ENCODE measurements around the gene ADIPOQ. TPM values are rescaled to one million over a fixed set of nuclear protein-coding genes. Genes with fewer than 3 reads are reported as not detected.

Gene ADIPOQ
- polyA plus RNA-seq, 1 donor (not counting 4 experiments of a cell fraction or from before 2014, with no cell fraction given) = not detected

- dilution Hi-C loops (cut with MboI; ENCODE audit: extremely low pct_ligation_motif_present, low sequenced_read_pairs) = no loop called here
- no peak for TF ChIP-seq CTCF (optimal IDR thresholded peaks at IDR 0.05 in 1 of 3, IDR thresholded peaks at IDR 0.05 in 1 of 3, conservative IDR thresholded peaks at IDR 0.05 in 1 of 3; ENCODE audit: extremely low read depth in 1 of 3, insufficient read depth in 2 of 3, low read length in 3 of 3)
- no peak for TF ChIP-seq EZH2 (IDR thresholded peaks at IDR 0.05; ENCODE audit: low read length)
- Histone ChIP-seq H2AFZ (ENCODE audit: control insufficient read depth, low read length) (no peak overlapping the region), H3K36me3 (ENCODE audit: control insufficient read depth in 2 of 2, extremely low read depth in 1 of 2, insufficient read depth in 2 of 2, low read length in 2 of 2) (no peaks in the 10 kb centered on the region), H3K9ac (ENCODE audit: control insufficient read depth, extremely low read depth, insufficient read depth, low read length) (no peak overlapping the region), H3K27ac (ENCODE audit: control insufficient read depth, insufficient read depth, low read length) (no peak overlapping the region), H3K4me2 (ENCODE audit: control insufficient read depth, extremely low read depth, insufficient read depth, low read depth, low read length) (no peak overlapping the region), H4K20me1 (ENCODE audit: control insufficient read depth, extremely low read depth, insufficient read depth, low read length) (no peaks in the 10 kb centered on the region), H3K4me1 (ENCODE audit: control insufficient read depth, extremely low read depth, insufficient read depth, low read length) (no peaks in the 10 kb centered on the region), H3K9me1 (ENCODE audit: control insufficient read depth, extremely low read depth, insufficient read depth, low read length) (no peaks in the 10 kb centered on the region), H3K4me3 (ENCODE audit: control insufficient read depth in 2 of 3, extremely low read depth in 1 of 3, insufficient read depth in 2 of 3, low read depth in 1 of 3, low read length in 3 of 3) (no peak overlapping the region), H3K27me3 (ENCODE audit: control insufficient read depth, extremely low read depth, insufficient read depth, low read length) (peaks cover 2% of the 10 kb centered on the region), H3K79me2 (ENCODE audit: control insufficient read depth, insufficient read depth, low read length) (no peaks in the 10 kb centered on the region), H3K9me3 (ENCODE audit: control insufficient read depth, low read depth, low read length) (no peaks in the 10 kb centered on the region)
- FAIRE-seq (no peak), DNase-seq (ENCODE audit: low read depth, low spot score) (no peak)
Observed at GRCh38 chr3:186841620-186842019, 890 bp upstream of the ADIPOQ start.

GRCh38 chr3:186843039-186843432, 526 bp downstream of the ADIPOQ start:
- H3K4me1 ChIP-seq (ENCODE audit: control insufficient read depth, extremely low read depth, insufficient read depth, low read length) = no peaks in the 10 kb centered on the region
- dilution Hi-C loops (cut with MboI; ENCODE audit: extremely low pct_ligation_motif_present, low sequenced_read_pairs) = no loop called here
- FAIRE-seq = no peak

More at GRCh38 chr3:186843039-186843432, 526 bp downstream of the ADIPOQ start:
- H3K79me2 ChIP-seq (ENCODE audit: control insufficient read depth, insufficient read depth, low read length) = no peaks in the 10 kb centered on the region
- no peak overlapping the region for H3K4me2 ChIP-seq (ENCODE audit: control insufficient read depth, extremely low read depth, insufficient read depth, low read depth, low read length)
- DNase-seq (ENCODE audit: low read depth, low spot score) = no peak
- TF ChIP-seq CTCF (optimal IDR thresholded peaks at IDR 0.05 in 1 of 3, IDR thresholded peaks at IDR 0.05 in 1 of 3, conservative IDR thresholded peaks at IDR 0.05 in 1 of 3; ENCODE audit: extremely low read depth in 1 of 3, insufficient read depth in 2 of 3, low read length in 3 of 3) (no peak), EZH2 (IDR thresholded peaks at IDR 0.05; ENCODE audit: low read length) (no peak)
- H3K27ac ChIP-seq (ENCODE audit: control insufficient read depth, insufficient read depth, low read length) = no peak overlapping the region
- no peaks in the 10 kb centered on the region for H4K20me1 ChIP-seq (ENCODE audit: control insufficient read depth, extremely low read depth, insufficient read depth, low read length)
- H2AFZ ChIP-seq (ENCODE audit: control insufficient read depth, low read length) = no peak overlapping the region
- no peaks in the 10 kb centered on the region for H3K36me3 ChIP-seq (ENCODE audit: control insufficient read depth in 2 of 2, extremely low read depth in 1 of 2, insufficient read depth in 2 of 2, low read length in 2 of 2)
- H3K4me3 ChIP-seq (ENCODE audit: control insufficient read depth in 2 of 3, extremely low read depth in 1 of 3, insufficient read depth in 2 of 3, low read depth in 1 of 3, low read length in 3 of 3) = no peak overlapping the region
- no peaks in the 10 kb centered on the region for H3K9me1 ChIP-seq (ENCODE audit: control insufficient read depth, extremely low read depth, insufficient read depth, low read length)
- no peak overlapping the region for H3K9ac ChIP-seq (ENCODE audit: control insufficient read depth, extremely low read depth, insufficient read depth, low read length)
- peaks cover 6% of the 10 kb centered on the region for H3K27me3 ChIP-seq (ENCODE audit: control insufficient read depth, extremely low read depth, insufficient read depth, low read length)
- H3K9me3 ChIP-seq (ENCODE audit: control insufficient read depth, low read depth, low read length) = no peaks in the 10 kb centered on the region
